Keratinocyte (primary cell): ENCODE results near the gene LPGAT1. TPM values are rescaled to one million over a fixed set of nuclear protein-coding genes. Genes with fewer than 3 reads are reported as not detected.

ENCODE experiments used
- DNase-seq: peaks from one replicate; pipeline ENCODE4 v3.0.0-alpha.2; 2011; ENCODE audit warnings: low read depth, missing footprints, low spot score
- FAIRE-seq: peaks from 2 replicates; lab custom pipeline; 2011; peaks lifted over from hg19 to GRCh38; lab: Jason Lieb, UNC
- H2AFZ ChIP-seq: 2 replicates; pipeline ENCODE4 v1.6.0; 2012; ENCODE audit warnings: low read length, control low read depth, inconsistent platforms; ENCODE audit not compliant: control insufficient read depth
- H3K27ac ChIP-seq: 2 replicates; pipeline ENCODE4 v1.5.1; 2011; ENCODE audit warnings: low read length; ENCODE audit not compliant: control insufficient read depth, insufficient read depth
- H3K27me3 ChIP-seq: 3 replicates; pipeline ENCODE4 v1.6.0; 2011; ENCODE audit warnings: low read length; ENCODE audit not compliant: control insufficient read depth, insufficient read depth; ENCODE audit errors: extremely low read depth
- H3K36me3 ChIP-seq, 2 experiments: 2 replicates in 1 of 2; 3 replicates in 1 of 2; pipeline ENCODE4 v1.5.1; 2011; ENCODE audit warnings: low read length in 2 of 2, mild to moderate bottlenecking in 1 of 2; ENCODE audit not compliant: control insufficient read depth in 2 of 2, insufficient read depth in 2 of 2; ENCODE audit errors: extremely low read depth in 1 of 2
- H3K4me1 ChIP-seq: 3 replicates; pipeline ENCODE4 v1.5.1; 2011; ENCODE audit warnings: low read length; ENCODE audit not compliant: control insufficient read depth, insufficient read depth; ENCODE audit errors: extremely low read depth
- H3K4me2 ChIP-seq: 3 replicates; pipeline ENCODE4 v1.6.0; 2011; ENCODE audit warnings: low read depth, low read length; ENCODE audit not compliant: control insufficient read depth, insufficient read depth; ENCODE audit errors: extremely low read depth
- H3K4me3 ChIP-seq, 3 experiments: fragments of 200-600 bp in 1 of 3; sonication (generic) in 1 of 3; 2 replicates in 2 of 3; 3 replicates in 1 of 3; pipeline ENCODE4 v1.5.1; 2011 to 2016; ENCODE audit warnings: low read length in 3 of 3, mild to moderate bottlenecking in 3 of 3, control low read depth in 2 of 3, inconsistent platforms in 1 of 3, low read depth in 1 of 3, mixed read lengths in 1 of 3, mixed run types in 1 of 3, moderate library complexity in 1 of 3; ENCODE audit not compliant: control insufficient read depth in 2 of 3, insufficient read depth in 2 of 3; ENCODE audit errors: extremely low read depth in 1 of 3
- H3K79me2 ChIP-seq: 2 replicates; pipeline ENCODE4 v1.6.0; 2012; ENCODE audit warnings: low read length; ENCODE audit not compliant: control insufficient read depth, insufficient read depth
- H3K9ac ChIP-seq: 3 replicates; pipeline ENCODE4 v1.6.0; 2011; ENCODE audit warnings: low read length; ENCODE audit not compliant: control insufficient read depth, insufficient read depth; ENCODE audit errors: extremely low read depth
- H3K9me1 ChIP-seq: 3 replicates; pipeline ENCODE4 v1.6.0; 2011; ENCODE audit warnings: low read length; ENCODE audit not compliant: control insufficient read depth, insufficient read depth; ENCODE audit errors: extremely low read depth
- H3K9me3 ChIP-seq: 2 replicates; pipeline ENCODE4 v1.5.1; 2012; ENCODE audit warnings: low read depth, low read length; ENCODE audit not compliant: control insufficient read depth
- H4K20me1 ChIP-seq: 3 replicates; pipeline ENCODE4 v1.6.0; 2011; ENCODE audit warnings: low read length; ENCODE audit not compliant: control insufficient read depth, insufficient read depth; ENCODE audit errors: extremely low read depth
- CTCF ChIP-seq, 3 experiments: IDR thresholded peaks in 1 of 3; conservative IDR thresholded peaks in 1 of 3; optimal IDR thresholded peaks in 1 of 3; 2 replicates in 2 of 3; 3 replicates in 1 of 3; pipeline versions ENCODE3 to v1.5.1; 2011; ENCODE audit warnings: low read length in 3 of 3, mild to moderate bottlenecking in 3 of 3, moderate library complexity in 2 of 3, control low read depth in 1 of 3, inconsistent platforms in 1 of 3; ENCODE audit not compliant: insufficient read depth in 2 of 3; ENCODE audit errors: extremely low read depth in 1 of 3
- EZH2 ChIP-seq: IDR thresholded peaks from one replicate; pipeline ENCODE4 v1.6.1; 2012; ENCODE audit warnings: inconsistent platforms, mild to moderate bottlenecking, low read length, moderate library complexity
- dilution Hi-C: fragments of 300-500 bp; cut with MboI; formaldehyde crosslinking; loops from one replicate; pipeline ENCODE4 v1.7.0; 2020; ENCODE audit warnings: low sequenced_read_pairs; ENCODE audit not compliant: extremely low pct_ligation_motif_present
- polyA plus RNA-seq, 5 experiments: library from polyadenylated mRNA; depleted of rRNA in 3 of 5; stranded (reverse) in 3 of 5; stranded (forward) in 1 of 5; unstranded in 1 of 5; fragments of >200 nt; gene quantifications; 1 replicate in 1 of 5; 2 replicates in 3 of 5; 3 replicates in 1 of 5; pipeline versions ENCODE4 v1.2.1 to v1.2.3, GENCODE V29; 2011 to 2012; ENCODE audit warnings: missing spikeins in 2 of 5, low read depth in 1 of 5, low replicate concordance in 1 of 5

Gene LPGAT1
- polyA plus RNA-seq, 1 donor (not counting 4 experiments of a cell fraction or from before 2014, with no cell fraction given) = 14.7 TPM

- peak overlapping the region in 1 of 3 experiments; percentile 17 for H3K4me3 ChIP-seq
- no peaks in the 10 kb centered on the region for H3K9me1 ChIP-seq
- H3K79me2 ChIP-seq = peaks cover 5% of the 10 kb centered on the region
- peaks cover 9% of the 10 kb centered on the region for H3K4me1 ChIP-seq
- no peak overlapping the region for H3K27ac ChIP-seq
- FAIRE-seq (no peak), DNase-seq (no peak)
- no peaks in the 10 kb centered on the region for H3K27me3 ChIP-seq
- dilution Hi-C loops = no loop called here
- no peak overlapping the region for H2AFZ ChIP-seq
- no peak overlapping the region for H3K9ac ChIP-seq
- H3K4me2 ChIP-seq = peak overlapping the region; percentile 7
- TF ChIP-seq CTCF (optimal IDR thresholded peaks at IDR 0.05 in 1 of 3, IDR thresholded peaks at IDR 0.05 in 1 of 3, conservative IDR thresholded peaks at IDR 0.05 in 1 of 3; ENCODE audit: extremely low read depth in 1 of 3, insufficient read depth in 2 of 3, low read length in 3 of 3) = no peak
- TF ChIP-seq EZH2 = no peak
- H3K36me3 ChIP-seq = no peaks in the 10 kb centered on the region
- no peaks in the 10 kb centered on the region for H3K9me3 ChIP-seq
- no peaks in the 10 kb centered on the region for H4K20me1 ChIP-seq
Measured at GRCh38 chr1:211831558-211832323, 1.2 kb upstream of the LPGAT1 start.

DNA sequence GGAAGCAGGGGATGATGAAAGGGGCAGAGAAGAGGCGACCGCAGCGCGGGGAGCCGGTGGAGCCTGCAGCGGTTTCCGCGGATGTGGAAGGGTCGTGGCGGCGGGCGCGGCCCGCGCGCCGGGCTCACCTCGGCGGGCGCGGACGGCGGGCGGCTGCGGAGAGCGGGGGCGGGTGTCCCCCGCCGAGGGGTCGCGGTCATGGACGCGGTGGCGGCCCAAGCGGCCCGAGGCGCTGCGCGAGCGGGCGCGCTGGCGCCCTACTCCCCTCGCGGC lies 572 bp downstream of the LPGAT1 start:
- H3K27ac ChIP-seq = no peak overlapping the region
- no peak for FAIRE-seq

More for the DNA sequence above, 572 bp downstream of the LPGAT1 start:
- peaks cover 13% of the 10 kb centered on the region for H3K4me1 ChIP-seq
- no peak for DNase-seq
- peak overlapping the region; percentile 55 for H2AFZ ChIP-seq
- dilution Hi-C loops = no loop called here
- H3K9ac ChIP-seq = peak overlapping the region; percentile 80
- H3K4me2 ChIP-seq = peak overlapping the region; percentile 88
- no peaks in the 10 kb centered on the region for H3K9me3 ChIP-seq
- H4K20me1 ChIP-seq = no peaks in the 10 kb centered on the region
- TF ChIP-seq CTCF (optimal IDR thresholded peaks at IDR 0.05 in 1 of 3, IDR thresholded peaks at IDR 0.05 in 1 of 3, conservative IDR thresholded peaks at IDR 0.05 in 1 of 3; ENCODE audit: extremely low read depth in 1 of 3, insufficient read depth in 2 of 3, low read length in 3 of 3) (no peak), EZH2 (no peak)
- no peaks in the 10 kb centered on the region for H3K9me1 ChIP-seq
- peaks cover 5% of the 10 kb centered on the region for H3K79me2 ChIP-seq
- H3K4me3 ChIP-seq = peak overlapping the region; percentile 45 to 79 (median 73)
- no peaks in the 10 kb centered on the region for H3K27me3 ChIP-seq
- H3K36me3 ChIP-seq = no peaks in the 10 kb centered on the region
